ENCODE measurements around the gene EXTL1.
A peak's percentile ranks its signal among the peaks of the same experiment; 100 is the strongest.

The EXTL1 gene

DNA sequence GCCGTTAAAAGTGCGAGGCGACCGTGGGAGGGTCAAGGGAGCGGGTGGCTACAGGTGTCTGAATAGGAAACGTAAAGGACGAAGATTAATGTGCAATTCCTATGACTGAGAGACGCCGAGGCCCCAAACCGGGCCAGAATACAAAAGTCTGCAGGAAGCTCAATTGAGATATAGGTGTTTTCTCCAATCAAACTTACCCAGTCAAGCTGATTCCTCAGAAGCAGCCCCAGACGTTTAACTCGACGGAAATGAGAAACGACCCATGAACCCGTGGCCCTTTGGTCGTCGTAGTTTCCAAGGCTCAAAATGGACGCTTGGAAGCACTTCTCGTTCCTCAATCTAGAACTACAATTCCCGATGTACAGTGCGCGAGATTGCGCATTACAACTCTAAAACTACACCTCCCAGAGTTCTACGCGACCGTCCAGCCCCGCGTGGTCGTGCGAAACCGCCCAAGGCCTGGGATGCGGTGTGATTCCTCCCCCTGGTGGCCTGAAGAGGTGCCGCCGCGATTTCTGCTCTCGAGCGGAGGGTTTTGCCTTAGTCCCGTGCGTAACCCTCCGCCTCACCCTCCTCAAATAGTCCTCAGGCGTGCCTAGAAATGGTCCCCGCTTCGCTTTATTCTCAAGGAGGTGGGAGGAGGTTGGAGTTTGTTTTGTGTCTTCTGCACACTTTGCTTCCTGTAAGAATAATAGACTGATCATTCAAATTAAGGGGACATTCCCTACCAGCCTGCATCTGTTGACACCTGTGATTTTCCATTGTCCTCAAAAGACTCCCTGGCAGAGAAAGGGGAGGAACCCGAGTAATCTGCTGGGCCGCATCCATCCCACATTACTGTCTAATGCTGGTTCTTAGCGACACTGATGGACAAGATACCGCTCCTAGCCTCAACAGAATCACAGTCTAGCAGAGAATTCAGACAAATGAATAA lies 23.5 kb upstream of the EXTL1 start, which contains the start of gene PAFAH2:
TSS of gene PAFAH2 (minus strand) at position 236 of the 934 bp plus-strand sequence. CDS start 7,247 bp downstream, outside the sequence.
- DNase-seq = peak; percentile 96

DNA sequence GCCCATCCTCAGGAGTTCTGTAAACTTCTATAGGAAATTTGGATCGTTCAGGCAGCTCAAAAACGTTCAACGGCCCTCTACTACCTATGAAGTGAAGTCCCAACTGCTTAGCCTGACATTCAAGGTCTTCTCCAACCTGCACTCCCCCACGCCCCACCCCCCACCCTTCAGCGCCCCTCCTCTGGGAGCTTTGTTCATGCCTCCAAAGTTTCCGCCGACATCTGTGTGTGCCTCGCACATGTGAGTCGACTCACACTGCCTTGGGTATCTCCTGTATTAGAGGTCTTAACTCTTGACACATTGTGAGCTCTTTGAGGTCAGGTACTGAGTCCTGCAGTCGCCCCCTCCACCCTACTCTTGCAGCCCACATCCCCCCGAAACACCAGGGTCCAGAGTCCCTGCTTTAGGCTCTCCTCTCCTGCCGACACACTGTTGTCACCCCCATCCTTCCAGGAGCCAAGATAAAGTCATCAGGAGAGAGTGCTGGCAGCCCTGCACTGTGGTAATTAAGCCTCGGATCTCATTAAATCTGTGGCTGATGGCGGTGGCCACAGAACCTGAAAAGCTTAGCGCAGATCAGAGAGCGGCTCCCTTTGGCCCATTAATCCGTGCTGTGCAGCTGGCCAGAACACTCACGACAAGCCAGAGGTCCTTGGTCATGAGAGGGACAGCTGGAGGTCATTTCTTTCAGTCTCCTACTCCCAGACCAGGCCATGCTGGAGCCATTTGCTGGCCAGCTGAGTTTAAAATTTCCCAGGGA lies 22.4 kb upstream of the EXTL1 start:
- no peak for DNase-seq

DNA sequence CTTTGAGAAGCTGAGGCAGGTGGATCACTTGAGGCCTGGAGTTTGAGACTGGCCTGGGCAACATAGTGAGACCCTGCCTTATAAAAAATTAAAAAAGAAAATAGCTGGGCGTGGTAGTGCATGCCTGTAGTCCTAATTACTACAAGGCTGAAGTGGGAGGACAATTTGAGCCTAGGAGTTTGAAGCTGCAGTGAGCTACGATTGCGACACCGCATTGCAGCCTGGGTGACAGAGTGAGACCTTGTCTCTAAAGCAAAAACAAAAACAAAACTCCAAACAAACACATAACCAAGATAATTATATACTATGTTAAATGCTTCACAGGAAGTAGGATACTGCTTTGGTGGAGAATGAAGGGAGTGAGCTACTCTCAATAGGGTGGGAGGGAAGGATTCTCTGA lies 18.3 kb upstream of the EXTL1 start:
- DNase-seq = no peak

DNA sequence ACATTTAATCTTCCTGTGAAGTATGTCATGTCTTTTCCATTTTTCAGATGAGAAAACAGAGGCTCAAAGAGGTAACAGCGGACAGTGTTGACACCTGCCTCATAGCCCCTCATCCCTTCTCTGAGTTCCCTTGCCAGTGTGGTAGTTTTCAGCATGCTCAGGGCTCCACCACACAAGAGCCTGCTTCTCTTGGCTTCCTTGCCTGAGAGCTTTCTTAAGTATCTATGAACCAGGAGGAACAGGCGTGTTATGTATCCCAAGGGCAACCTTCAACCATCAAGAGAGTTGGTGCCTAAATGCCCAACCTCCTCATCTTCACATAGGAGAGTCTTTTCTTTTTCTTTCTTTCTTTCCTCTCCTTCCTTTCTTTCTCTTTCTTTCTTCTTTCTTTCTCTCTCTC lies 17.8 kb upstream of the EXTL1 start:
- DNase-seq = no peak

DNA sequence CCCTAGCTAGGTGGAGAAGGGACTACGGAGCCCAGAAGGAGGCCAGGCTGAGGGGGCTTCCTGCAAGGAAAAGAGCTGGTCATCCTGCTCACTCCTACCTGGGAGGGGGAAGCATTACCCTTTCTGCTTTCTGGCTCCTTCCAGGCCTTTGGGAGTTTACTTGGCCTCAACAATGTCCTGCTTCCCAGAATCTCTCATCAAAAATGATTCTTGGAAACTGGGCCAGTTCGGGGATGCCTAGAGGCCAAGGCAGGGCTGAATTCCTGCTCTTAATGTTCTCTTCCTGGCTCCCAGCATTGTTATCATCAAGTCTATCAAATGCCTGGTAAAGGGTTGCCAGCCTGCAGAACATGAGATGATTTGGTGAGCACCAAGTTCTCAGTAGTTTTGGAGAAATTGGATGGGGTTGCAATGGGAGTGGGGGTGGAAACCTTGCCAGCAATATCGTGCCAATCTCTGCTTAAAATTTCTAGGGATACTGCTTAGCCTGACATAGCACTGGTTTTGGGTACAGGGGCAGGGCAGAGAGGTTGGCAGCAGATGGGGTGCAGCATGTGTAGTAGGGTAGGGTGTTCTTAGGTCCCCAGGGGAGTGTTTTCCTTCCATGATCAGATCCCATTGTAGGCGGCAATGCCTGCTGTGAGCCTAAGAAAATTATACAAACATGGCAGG lies 16.0 kb upstream of the EXTL1 start:
- DNase-seq = no peak

DNA sequence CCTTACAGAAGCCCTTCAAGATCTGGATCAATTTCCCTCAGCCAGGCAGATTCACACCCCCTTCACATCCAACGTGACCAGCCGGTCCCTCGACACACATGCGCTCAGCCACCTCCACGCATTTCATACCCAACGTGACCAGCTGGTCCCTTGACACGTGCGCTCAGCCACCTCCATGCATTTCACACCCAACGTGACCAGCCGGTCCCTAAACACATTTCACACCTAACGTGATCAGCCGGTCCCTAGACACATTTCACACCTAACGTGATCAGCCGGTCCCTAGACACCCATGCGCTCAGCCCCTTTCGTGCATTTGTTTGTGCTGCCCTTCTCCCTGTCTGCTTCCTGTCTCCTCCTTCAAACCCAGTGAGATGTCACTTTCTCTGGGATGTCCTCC lies 14.9 kb upstream of the EXTL1 start:
- no peak for DNase-seq

DNA sequence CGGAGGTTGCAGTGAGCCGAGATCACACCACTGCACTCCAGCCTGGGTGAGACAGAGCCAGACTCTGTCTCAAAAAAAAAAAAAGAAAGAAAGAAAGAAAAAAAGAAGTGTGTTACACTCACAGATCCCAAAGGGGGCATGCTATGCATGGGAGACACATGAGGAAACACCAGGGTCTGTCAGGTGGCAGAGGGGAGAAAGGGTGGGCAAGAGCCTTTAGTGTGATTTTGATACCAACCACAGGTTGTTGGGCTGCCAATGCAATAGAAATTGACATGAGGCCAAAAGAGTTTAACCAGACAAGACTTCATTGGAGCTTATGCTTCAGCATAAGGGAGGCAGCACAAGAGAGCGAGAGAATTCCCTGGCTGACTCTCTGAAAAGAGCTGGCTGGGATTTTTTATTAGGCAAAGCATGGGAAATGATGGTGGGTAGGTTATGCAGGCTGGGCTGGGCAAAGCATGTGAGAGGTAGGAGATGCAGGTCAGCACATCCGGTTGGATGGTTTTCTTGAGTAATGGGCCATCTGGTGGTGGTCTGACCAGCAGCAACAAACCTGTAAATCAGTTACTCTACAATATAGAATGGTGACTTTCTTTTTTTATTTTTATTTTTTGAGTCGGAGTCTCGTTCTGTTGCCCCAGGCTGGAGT lies 11.7 kb upstream of the EXTL1 start:
- no peak for DNase-seq

DNA sequence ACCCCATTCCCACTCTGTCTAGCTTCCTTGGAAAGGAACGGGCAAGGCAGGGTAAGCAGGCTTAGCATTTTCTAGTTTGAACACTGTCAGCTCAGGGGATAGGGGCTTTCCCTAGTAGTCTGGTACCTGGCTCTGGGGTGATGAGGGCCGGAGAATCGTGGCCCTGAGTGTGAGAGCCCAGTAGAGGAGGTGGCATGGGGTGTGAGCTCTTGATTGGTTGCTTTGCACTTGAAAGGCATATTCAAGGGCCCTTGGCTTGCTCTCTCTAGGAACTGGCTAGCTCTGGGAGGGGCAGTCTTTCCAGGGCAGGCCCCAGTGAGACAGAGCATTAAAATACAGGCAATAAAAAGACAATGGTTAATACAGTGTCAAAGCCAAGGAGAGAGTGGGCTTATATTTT lies 10.8 kb upstream of the EXTL1 start:
- DNase-seq = no peak

DNA sequence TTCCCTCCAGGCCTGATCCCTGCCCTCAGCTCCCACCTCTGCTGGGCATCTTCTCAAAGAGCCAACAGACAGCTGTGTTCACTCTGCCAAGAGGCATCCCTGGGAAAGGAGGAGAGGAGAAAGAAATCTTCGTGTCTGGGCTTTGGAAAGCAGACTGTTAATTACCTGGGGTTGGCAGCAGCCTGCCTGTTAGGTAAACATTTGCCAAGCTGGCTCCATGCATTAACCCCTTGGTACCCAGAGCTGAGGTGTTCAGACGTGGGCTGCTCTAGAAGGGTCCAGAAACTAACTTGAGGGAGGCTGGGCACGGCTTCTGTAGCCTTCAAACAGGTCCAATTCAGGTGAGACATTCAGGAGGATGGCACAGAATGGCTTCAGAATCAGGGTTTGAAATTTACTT lies 8.7 kb upstream of the EXTL1 start:
- DNase-seq = no peak

DNA sequence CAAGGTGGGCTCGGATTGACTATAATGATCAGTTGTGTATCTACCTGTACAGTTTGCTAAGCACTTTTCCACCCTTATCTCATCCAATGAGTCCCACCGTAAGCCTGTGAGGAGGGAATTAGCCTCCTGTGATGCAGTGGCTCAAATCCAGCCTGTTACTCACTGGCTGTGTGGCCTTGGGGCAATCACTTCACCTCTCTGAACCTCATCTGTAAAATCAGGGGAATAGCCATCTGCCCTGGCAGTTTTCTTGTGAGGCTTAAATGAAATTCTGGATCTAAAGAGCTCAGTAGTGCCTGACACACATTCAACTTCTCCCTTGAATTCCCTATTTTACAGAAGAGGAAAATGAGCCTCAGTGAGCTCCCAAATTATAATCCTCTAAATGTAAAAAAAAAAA lies 7.4 kb upstream of the EXTL1 start:
- no peak for DNase-seq

DNA sequence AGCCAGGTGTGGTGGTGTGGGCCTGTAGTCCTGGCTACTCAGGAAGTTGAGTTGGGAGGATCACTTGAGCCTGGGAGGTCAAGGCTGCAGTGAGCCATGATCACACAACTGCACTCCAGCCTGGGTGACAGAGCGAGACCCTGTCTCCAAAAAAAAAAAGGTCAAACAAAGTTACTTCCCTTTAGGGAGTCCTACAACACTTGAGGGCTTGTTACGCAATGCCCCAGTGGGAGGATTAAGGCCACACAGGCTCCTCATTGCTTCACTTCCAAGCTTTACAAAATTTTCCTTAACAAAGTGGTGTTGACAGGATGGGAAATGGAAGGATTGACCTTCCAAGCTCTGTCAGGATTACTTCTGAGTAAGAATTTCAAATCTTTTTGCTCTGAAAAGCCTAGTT lies 6.2 kb upstream of the EXTL1 start:
- no peak for DNase-seq

DNA sequence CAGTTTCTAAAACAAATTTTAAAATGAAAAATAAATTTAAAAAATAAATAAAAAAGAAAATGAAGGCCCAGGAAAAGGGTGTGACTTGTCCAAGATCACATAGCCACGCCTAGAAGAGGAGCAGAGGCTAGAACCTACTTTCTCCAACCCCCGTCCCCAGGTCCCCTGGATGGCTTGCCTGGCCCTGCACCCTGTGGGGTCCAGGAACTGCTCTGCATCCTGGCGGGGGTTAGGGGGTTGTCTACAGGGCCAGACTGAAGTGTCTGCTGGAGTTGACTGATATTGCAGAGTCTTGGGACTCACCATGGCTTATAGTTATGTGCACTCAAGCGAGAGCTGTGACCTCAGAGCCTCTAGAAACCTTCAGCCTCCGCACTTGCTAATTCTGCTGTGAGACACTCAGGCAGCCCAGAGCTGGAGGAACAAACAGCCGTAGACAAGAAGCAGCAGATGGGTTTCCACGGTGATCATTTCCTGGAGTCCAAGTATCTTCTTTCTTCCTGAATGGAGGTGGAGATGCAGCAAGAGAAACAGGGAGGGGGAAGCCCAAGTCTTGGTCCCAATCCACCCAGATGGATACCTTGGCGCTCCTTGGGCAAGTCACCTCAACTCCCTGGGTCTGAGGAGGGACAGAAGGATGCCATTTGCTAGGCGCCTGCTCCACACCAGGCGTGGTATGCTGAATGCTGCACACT lies 5.2 kb upstream of the EXTL1 start:
- no peak for DNase-seq

DNA sequence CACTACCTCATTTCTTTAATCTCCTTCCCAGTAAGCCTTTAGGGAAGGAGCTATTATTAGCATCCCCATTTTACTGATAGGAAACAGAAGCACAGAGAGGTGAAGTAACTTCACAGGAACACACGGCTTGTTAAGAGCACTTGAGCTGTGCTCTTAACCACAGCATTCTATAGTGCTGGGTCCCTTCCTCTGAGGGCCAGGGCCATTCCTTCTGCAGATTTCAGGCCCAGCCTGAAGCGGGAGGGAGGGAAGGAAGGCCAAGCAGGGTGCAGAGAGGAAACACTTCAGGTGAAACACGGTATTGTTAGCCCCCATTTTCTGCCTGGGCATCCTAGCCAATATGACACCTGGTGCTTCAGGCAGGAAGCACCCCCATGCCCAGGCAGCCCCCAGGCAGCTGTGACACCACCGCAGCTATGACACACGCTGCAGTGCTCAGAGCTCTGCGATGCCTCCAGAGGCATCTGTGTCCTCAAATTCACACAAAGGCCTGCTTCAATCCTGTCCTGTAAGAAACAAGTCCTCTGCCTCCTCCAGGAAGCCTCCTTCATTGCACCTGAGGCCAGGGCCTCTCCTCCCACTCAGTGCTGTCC lies 4.5 kb upstream of the EXTL1 start:
- no peak for DNase-seq

DNA sequence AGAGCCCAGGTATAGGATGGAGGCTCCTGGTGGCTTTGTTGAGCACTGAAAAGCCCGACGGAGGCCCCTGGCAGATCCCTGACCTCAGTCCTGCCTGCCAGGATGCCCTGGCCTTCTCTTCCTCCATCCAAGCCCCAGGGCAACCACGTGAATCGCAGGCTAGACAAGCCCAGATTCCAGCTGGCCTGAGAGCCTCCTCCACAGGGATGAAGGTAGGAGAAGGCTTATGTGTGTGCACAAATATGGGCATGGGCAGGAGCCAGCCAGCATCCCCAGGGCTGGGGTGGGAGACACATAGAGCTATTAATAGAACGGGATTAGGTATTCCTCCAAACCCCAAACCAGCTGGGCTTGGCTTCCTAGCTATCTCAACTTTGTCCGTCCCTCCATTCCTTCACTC lies 4.0 kb upstream of the EXTL1 start:
- DNase-seq = no peak

DNA sequence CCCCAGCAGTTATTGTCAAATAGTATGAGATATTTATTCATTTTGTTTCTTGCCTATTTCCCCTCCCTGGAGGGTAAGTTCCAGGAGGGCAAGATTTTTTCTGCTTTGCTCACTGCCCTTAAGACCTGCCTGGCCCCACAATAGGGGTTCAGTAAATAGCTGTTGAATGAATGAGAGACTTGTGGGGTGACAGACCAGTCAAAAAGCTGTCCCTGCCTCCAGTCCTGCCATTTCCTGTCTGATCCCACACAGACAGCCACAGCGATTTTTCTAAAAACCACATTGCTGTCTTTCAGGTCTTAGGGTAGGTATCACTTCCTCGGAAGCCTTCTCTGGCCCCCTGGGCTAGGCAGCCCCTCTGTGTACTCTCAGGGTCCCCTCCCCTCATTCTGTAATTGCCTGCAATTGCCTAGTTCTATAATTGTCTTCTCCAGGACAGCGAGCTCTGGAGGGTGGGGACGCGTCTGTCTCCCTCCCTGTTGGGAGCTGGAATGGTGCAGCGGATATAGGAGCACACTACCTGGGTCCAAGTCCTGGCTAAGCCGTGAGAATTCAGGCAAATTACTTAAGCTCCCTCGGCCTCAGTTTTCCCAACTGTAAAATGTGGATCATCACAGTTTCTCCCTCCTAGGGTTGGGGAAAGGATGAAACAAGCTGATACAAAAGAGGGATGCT lies 1.8 kb upstream of the EXTL1 start:
- no peak for DNase-seq

DNA sequence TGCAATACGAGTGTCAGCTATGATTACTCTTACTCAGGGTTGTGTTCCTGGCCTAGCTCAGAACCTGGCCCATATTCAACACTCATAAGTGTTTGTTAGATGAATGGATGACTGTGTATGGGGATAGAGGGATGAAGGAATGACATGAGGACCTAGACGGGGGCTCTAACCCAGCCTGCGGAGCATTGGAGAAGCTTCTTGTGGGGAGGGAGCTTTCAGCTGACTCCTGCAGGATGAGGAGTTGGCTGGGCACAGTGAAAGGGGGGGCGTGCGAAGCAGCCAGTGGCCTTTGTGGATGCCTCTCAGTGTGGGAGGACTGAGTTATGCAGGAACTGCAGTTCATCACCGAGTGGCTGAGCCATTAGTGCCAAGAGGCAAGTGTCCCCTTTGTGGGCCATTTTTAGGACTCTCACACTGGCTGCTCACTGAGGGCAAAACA lies 1.2 kb upstream of the EXTL1 start:
- DNase-seq = no peak

DNA sequence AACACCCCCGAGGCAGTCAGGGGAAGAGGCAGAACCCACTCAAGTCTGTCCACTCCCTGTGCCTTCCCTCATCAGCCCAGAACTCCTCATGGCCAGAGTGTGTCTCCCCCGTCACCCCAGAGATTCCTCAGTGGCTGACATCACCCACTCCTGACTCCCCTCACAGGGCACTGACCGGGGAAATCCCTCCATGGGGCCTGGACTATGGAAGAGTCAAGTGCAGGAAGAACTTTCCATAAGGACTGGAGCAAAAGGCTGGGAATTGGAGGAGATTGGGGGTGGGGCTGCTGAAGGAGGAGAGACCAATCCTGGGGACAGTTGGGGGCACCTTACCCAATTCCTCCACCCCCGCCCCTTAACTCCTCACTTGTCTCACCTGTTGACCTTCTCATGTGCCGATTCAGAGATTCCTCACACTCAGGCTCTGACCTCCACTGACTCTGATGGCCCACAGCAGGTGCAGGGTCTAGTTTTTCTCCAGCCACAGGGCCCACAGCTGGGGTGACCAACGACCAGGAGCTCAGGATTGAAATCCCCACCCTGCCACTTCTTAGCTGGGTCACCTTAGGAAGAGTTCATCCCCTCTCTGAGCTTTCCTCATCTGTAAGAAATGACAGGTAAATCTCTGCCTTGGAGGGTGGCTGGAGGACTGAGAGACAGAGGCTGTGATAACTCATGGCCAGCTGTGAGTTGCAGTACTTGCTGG lies 481 bp upstream of the EXTL1 start:
- DNase-seq = no peak

DNA sequence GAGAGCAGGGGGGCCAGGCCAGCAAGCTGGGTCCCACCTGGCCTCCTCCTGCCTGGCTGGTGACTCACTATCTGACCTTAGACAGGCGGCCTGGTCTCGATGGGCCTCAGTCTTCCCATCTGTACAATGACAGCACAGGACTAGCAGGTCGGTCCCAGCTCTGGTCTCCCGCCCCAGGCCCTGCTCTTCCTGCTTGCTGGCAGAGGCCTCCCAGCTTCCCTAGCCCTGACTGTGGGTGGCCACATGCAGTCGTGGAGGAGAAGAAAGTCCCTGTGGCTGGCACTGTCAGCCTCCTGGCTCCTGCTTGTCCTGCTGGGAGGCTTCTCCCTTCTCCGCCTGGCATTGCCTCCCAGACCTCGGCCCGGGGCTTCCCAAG lies 817 bp downstream of the EXTL1 start:
- no peak for DNase-seq

DNA sequence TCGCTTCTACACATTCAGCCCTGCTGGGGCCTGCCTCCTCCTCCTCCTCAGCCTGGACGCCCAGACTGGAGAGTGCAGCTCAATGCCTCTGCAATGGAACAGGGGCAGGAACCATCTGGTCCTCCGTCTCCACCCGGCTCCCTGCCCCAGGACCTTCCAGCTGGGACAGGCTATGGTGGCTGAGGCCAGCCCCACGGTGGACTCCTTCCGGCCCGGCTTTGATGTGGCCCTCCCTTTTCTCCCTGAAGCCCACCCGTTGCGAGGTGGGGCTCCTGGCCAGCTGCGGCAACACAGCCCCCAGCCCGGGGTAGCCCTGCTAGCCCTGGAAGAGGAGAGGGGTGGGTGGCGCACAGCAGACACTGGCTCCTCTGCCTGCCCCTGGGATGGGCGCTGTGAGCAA lies 1.4 kb downstream of the EXTL1 start:
- DNase-seq = no peak

DNA sequence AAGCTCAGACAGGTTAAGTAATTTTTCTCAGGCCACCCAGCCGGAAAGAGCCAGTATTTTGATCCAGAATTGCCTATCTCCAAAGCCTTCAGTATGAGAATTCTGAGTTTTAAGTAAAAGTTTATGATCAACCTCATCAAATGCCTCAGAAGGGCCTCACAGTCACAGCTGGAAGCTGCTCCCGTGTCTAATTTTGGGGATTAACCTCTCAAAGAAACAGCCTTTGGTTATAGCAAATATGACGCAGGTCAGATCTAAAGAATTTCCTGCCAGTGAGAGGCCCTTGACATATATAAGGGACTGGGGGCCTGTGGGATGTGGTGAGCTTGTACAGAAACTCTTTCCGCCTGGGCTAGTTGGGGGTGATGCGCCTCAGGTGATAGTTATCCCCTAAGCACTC lies 2.3 kb downstream of the EXTL1 start:
- DNase-seq = no peak

DNA sequence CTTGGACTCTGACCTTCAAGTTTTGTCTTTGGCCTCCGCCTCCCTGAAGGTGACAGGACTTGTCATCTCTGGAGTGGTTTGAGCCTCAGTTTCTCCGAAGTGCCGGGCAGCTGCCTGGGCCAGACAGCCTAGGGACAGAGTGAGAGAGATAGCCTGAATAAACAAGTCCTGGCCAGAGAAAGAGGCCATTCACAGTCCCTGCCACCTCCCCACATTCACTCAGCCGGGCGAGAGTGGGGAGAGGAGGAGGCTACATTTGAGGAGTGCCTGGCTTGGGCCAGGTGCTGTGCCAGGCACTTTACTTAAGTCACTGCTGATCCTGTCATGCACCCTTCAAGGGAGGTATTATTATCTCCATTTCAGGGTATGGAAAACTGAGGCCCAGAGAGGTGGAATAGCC lies 3.5 kb downstream of the EXTL1 start:
- no peak for DNase-seq

Measured in effector CD4-positive, alpha-beta T cell (primary cell).